Measurements from ENCODE around the gene DPF3.
"Not testable (repeated sequence)": the region's sequence is repeated elsewhere in the genome, so short reads cannot be mapped to it uniquely, and the experiment has no call there.

Gene DPF3

GRCh38 chr14:72878746-72879145 is 15.2 kb downstream of the DPF3 start:
- Histone ChIP-seq H3K4me1 (ENCODE audit: insufficient read depth, low read length) (peaks cover 11% of the 10 kb centered on the region; the same call in 1 of the 2 replicates), H3K27me3 (ENCODE audit: insufficient read depth, low read length) (0 out of 2 replicates have a peak, but pooled peaks cover 13% of the 10 kb centered on the region), H3K9me3 (ENCODE audit: insufficient read depth, low read depth, low read length) (no peaks in the 10 kb centered on the region), H3K4me3 (ENCODE audit: low read length) (no peak overlapping the region), H3K9ac (ENCODE audit: low read depth, low read length) (no peak overlapping the region), H3K36me3 (ENCODE audit: insufficient read depth, low read depth, low read length) (no peaks in the 10 kb centered on the region), H3K27ac (ENCODE audit: low read length) (no peak overlapping the region)

GRCh38 chr14:72876710-72877063 is 17.2 kb downstream of the DPF3 start:
- Histone ChIP-seq H3K9ac (ENCODE audit: low read depth, low read length) (no peak overlapping the region), H3K27me3 (ENCODE audit: insufficient read depth, low read length) (0 out of 2 replicates have a peak, but pooled peaks cover 13% of the 10 kb centered on the region), H3K4me1 (ENCODE audit: insufficient read depth, low read length) (peaks cover 11% of the 10 kb centered on the region; the same call in 1 of the 2 replicates), H3K27ac (ENCODE audit: low read length) (no peak overlapping the region), H3K36me3 (ENCODE audit: insufficient read depth, low read depth, low read length) (no peaks in the 10 kb centered on the region), H3K9me3 (ENCODE audit: insufficient read depth, low read depth, low read length) (peaks cover 5% of the 10 kb centered on the region), H3K4me3 (ENCODE audit: low read length) (no peak overlapping the region)

- Histone ChIP-seq H3K36me3 (ENCODE audit: insufficient read depth, low read depth, low read length) (no peaks in the 10 kb centered on the region), H3K9ac (ENCODE audit: low read depth, low read length) (no peak overlapping the region), H3K27ac (ENCODE audit: low read length) (no peak overlapping the region), H3K9me3 (ENCODE audit: insufficient read depth, low read depth, low read length) (peaks cover 10% of the 10 kb centered on the region), H3K4me1 (ENCODE audit: insufficient read depth, low read length) (peaks cover 11% of the 10 kb centered on the region; the same call in 1 of the 2 replicates), H3K27me3 (ENCODE audit: insufficient read depth, low read length) (0 out of 2 replicates have a peak, but pooled peaks cover 13% of the 10 kb centered on the region), H3K4me3 (ENCODE audit: low read length) (no peak overlapping the region)
These were observed 17.7 kb downstream of the DPF3 start for GRCh38 chr14:72876005-72876709.

GRCh38 chr14:72870878-72871277 is 23.0 kb downstream of the DPF3 start:
- H3K4me3 ChIP-seq (ENCODE audit: low read length); H3K27me3 ChIP-seq (ENCODE audit: insufficient read depth, low read length); H3K4me1 ChIP-seq (ENCODE audit: insufficient read depth, low read length); H3K36me3 ChIP-seq (ENCODE audit: insufficient read depth, low read depth, low read length); H3K9ac ChIP-seq (ENCODE audit: low read depth, low read length); H3K27ac ChIP-seq (ENCODE audit: low read length): not testable (repeated sequence)
- H3K9me3 ChIP-seq (ENCODE audit: insufficient read depth, low read depth, low read length): peaks cover 11% of the 10 kb centered on the region

GRCh38 chr14:72869407-72870329 is 24.2 kb downstream of the DPF3 start:
- H3K9me3 ChIP-seq (ENCODE audit: insufficient read depth, low read depth, low read length): peaks cover 11% of the 10 kb centered on the region
- no peak overlapping the region for H3K4me3 ChIP-seq (ENCODE audit: low read length)
- no peaks in the 10 kb centered on the region for H3K27me3 ChIP-seq (ENCODE audit: insufficient read depth, low read length)
- no peak overlapping the region for H3K9ac ChIP-seq (ENCODE audit: low read depth, low read length)
- H3K4me1 ChIP-seq (ENCODE audit: insufficient read depth, low read length): no peaks in the 10 kb centered on the region
- H3K36me3 ChIP-seq (ENCODE audit: insufficient read depth, low read depth, low read length): no peaks in the 10 kb centered on the region
- H3K27ac ChIP-seq (ENCODE audit: low read length): no peak overlapping the region

GRCh38 chr14:72868500-72868899 is 25.4 kb downstream of the DPF3 start:
- Histone ChIP-seq H3K27me3 (ENCODE audit: insufficient read depth, low read length) (no peaks in the 10 kb centered on the region), H3K27ac (ENCODE audit: low read length) (no peak overlapping the region), H3K9me3 (ENCODE audit: insufficient read depth, low read depth, low read length) (peaks cover 11% of the 10 kb centered on the region), H3K4me3 (ENCODE audit: low read length) (no peak overlapping the region), H3K36me3 (ENCODE audit: insufficient read depth, low read depth, low read length) (no peaks in the 10 kb centered on the region), H3K9ac (ENCODE audit: low read depth, low read length) (no peak overlapping the region), H3K4me1 (ENCODE audit: insufficient read depth, low read length) (no peaks in the 10 kb centered on the region)

GRCh38 chr14:72864712-72865365 is 29.1 kb downstream of the DPF3 start:
- Histone ChIP-seq H3K36me3 (ENCODE audit: insufficient read depth, low read depth, low read length) (no peaks in the 10 kb centered on the region), H3K27me3 (ENCODE audit: insufficient read depth, low read length) (no peaks in the 10 kb centered on the region), H3K9me3 (ENCODE audit: insufficient read depth, low read depth, low read length) (no peaks in the 10 kb centered on the region), H3K9ac (ENCODE audit: low read depth, low read length) (no peak overlapping the region), H3K27ac (ENCODE audit: low read length) (no peak overlapping the region), H3K4me3 (ENCODE audit: low read length) (no peak overlapping the region), H3K4me1 (ENCODE audit: insufficient read depth, low read length) (no peaks in the 10 kb centered on the region)

- H3K36me3 ChIP-seq (ENCODE audit: insufficient read depth, low read depth, low read length): no peaks in the 10 kb centered on the region
- H3K9ac ChIP-seq (ENCODE audit: low read depth, low read length): no peak overlapping the region; the same call in 1 of the 2 replicates
- no peak overlapping the region for H3K27ac ChIP-seq (ENCODE audit: low read length)
- no peaks in the 10 kb centered on the region for H3K4me1 ChIP-seq (ENCODE audit: insufficient read depth, low read length)
- H3K9me3 ChIP-seq (ENCODE audit: insufficient read depth, low read depth, low read length): no peaks in the 10 kb centered on the region
- no peak overlapping the region for H3K4me3 ChIP-seq (ENCODE audit: low read length)
- H3K27me3 ChIP-seq (ENCODE audit: insufficient read depth, low read length): no peaks in the 10 kb centered on the region
These were observed 30.5 kb downstream of the DPF3 start for GRCh38 chr14:72863216-72864006.

GRCh38 chr14:72856530-72857266 is 37.2 kb downstream of the DPF3 start:
- no peaks in the 10 kb centered on the region; the same call in 1 of the 2 replicates for H3K27me3 ChIP-seq (ENCODE audit: insufficient read depth, low read length)
- no peaks in the 10 kb centered on the region for H3K4me1 ChIP-seq (ENCODE audit: insufficient read depth, low read length)
- H3K9ac ChIP-seq (ENCODE audit: low read depth, low read length): no peak overlapping the region
- no peak overlapping the region for H3K27ac ChIP-seq (ENCODE audit: low read length)
- H3K36me3 ChIP-seq (ENCODE audit: insufficient read depth, low read depth, low read length): no peaks in the 10 kb centered on the region
- H3K9me3 ChIP-seq (ENCODE audit: insufficient read depth, low read depth, low read length): no peaks in the 10 kb centered on the region
- no peak overlapping the region for H3K4me3 ChIP-seq (ENCODE audit: low read length)

- Histone ChIP-seq H3K4me3 (ENCODE audit: low read length) (no peak overlapping the region), H3K9ac (ENCODE audit: low read depth, low read length) (no peak overlapping the region), H3K27ac (ENCODE audit: low read length) (no peak overlapping the region), H3K36me3 (ENCODE audit: insufficient read depth, low read depth, low read length) (no peaks in the 10 kb centered on the region), H3K4me1 (ENCODE audit: insufficient read depth, low read length) (peaks cover 5% of the 10 kb centered on the region; the same call in 1 of the 2 replicates), H3K9me3 (ENCODE audit: insufficient read depth, low read depth, low read length) (no peaks in the 10 kb centered on the region), H3K27me3 (ENCODE audit: insufficient read depth, low read length) (no peaks in the 10 kb centered on the region; the same call in 1 of the 2 replicates)
These were observed 38.0 kb downstream of the DPF3 start for GRCh38 chr14:72855913-72856312.

Measured in iPS-20b (cell line).